HEK293T (cell line): ENCODE measurements around the gene GCM1.

ENCODE experiments used
- CTCF ChIA-PET: fragments of 350-600 bp; formaldehyde crosslinking; extraction: SDS; loops from one replicate; lab custom pipeline; 2021; ENCODE audit warnings: antibody characterized with exemption, inconsistent platforms; lab: Yijun Ruan, JAX
- POLR2A ChIA-PET: fragments of 350-600 bp; formaldehyde crosslinking; extraction: SDS; loops from one replicate; lab custom pipeline; 2020; ENCODE audit warnings: antibody characterized with exemption, inconsistent platforms; lab: Yijun Ruan, JAX
- DNase-seq: peaks from one replicate; pipeline ENCODE4 v3.0.0; 2012; ENCODE audit warnings: mixed read lengths; ENCODE audit errors: extremely low spot score
- ARNT ChIP-seq: fragments of 450-650 bp; IDR thresholded peaks from 2 replicates; pipeline ENCODE4 v1.6.1; 2017; ENCODE audit warnings: mild to moderate bottlenecking
- BHLHE40 ChIP-seq: fragments of 450-650 bp; IDR thresholded peaks from 2 replicates; pipeline ENCODE4 v1.6.1; 2016; ENCODE audit warnings: mild to moderate bottlenecking, moderate library complexity, borderline replicate concordance
- CTBP1 ChIP-seq: fragments of 450-650 bp; IDR thresholded peaks from 2 replicates; pipeline ENCODE4 v1.6.1; 2016; ENCODE audit warnings: borderline replicate concordance
- ELF4 ChIP-seq: fragments of 450-650 bp; IDR thresholded peaks from 2 replicates; pipeline ENCODE4 v1.6.1; 2017; ENCODE audit warnings: antibody characterized with exemption
- FOXA1 ChIP-seq: fragments of 450-650 bp; IDR thresholded peaks from 2 replicates; pipeline ENCODE4 v1.6.1; 2016; ENCODE audit warnings: mild to moderate bottlenecking
- FOXK2 ChIP-seq: fragments of 450-650 bp; IDR thresholded peaks from 2 replicates; pipeline ENCODE4 v1.6.1; 2016; ENCODE audit warnings: mild to moderate bottlenecking
- FOXM1 ChIP-seq: fragments of 450-650 bp; IDR thresholded peaks from 2 replicates; pipeline ENCODE4 v1.6.1; 2017; ENCODE audit warnings: mild to moderate bottlenecking, borderline replicate concordance
- HDGF ChIP-seq: fragments of 450-650 bp; IDR thresholded peaks from 2 replicates; pipeline ENCODE4 v1.6.1; 2017; ENCODE audit warnings: antibody characterized with exemption, borderline replicate concordance
- L3MBTL2 ChIP-seq: fragments of 450-650 bp; conservative IDR thresholded peaks from 2 replicates; pipeline ENCODE4 v1.6.1; 2016; ENCODE audit warnings: mild to moderate bottlenecking
- LEF1 ChIP-seq: fragments of 450-650 bp; IDR thresholded peaks from 2 replicates; pipeline ENCODE4 v1.6.1; 2017; ENCODE audit warnings: mild to moderate bottlenecking, borderline replicate concordance
- NFRKB ChIP-seq: fragments of 450-650 bp; IDR thresholded peaks from 2 replicates; pipeline ENCODE4 v1.6.1; 2016; ENCODE audit warnings: mild to moderate bottlenecking, moderate library complexity
- PKNOX1 ChIP-seq: fragments of 450-650 bp; IDR thresholded peaks from 2 replicates; pipeline ENCODE4 v1.6.1; 2016
- SP1 ChIP-seq: fragments of 450-650 bp; IDR thresholded peaks from 2 replicates; pipeline ENCODE4 v1.6.1; 2017
- SUZ12 ChIP-seq: fragments of 450-650 bp; IDR thresholded peaks from 2 replicates; pipeline ENCODE4 v1.6.1; 2016; ENCODE audit warnings: mild to moderate bottlenecking
- TARDBP ChIP-seq: fragments of 450-650 bp; IDR thresholded peaks from 2 replicates; pipeline ENCODE4 v1.6.1; 2016
- ZNF384 ChIP-seq: fragments of 450-650 bp; IDR thresholded peaks from 2 replicates; pipeline ENCODE4 v1.6.1; 2016

The GCM1 gene

GRCh38 chr6:53103993-53104675 lies 44.5 kb downstream of the GCM1 start:
- ChIA-PET CTCF (interaction anchor here (0.6 kb wide), 1 partner anchor 23 kb away, joined by 4 read pairs; no protein-coding TSS in a partner anchor), POLR2A (no interaction called here)

GRCh38 chr6:53101006-53101405 lies 47.6 kb downstream of the GCM1 start:
- ChIA-PET POLR2A (no interaction called here), CTCF (no interaction called here)
- TF ChIP-seq ARNT (no peak), PKNOX1 (no peak), HDGF (no peak), NFRKB (no peak), ELF4 (no peak), SUZ12 (no peak), FOXM1 (no peak), SP1 (no peak), BHLHE40 (no peak), TARDBP (no peak), L3MBTL2 (no peak), LEF1 (no peak), ZNF384 (no peak)
- no peak for DNase-seq

More at GRCh38 chr6:53103993-53104675, 44.5 kb downstream of the GCM1 start:
- DNase-seq, result no peak
- TF ChIP-seq PKNOX1 (no peak), SUZ12 (no peak), FOXK2 (no peak), HDGF (no peak), ZNF384 (no peak), FOXA1 (no peak), BHLHE40 (no peak), SP1 (no peak), ELF4 (no peak), ARNT (no peak)

GRCh38 chr6:53100561-53100960 lies 48.1 kb downstream of the GCM1 start:
- ChIA-PET POLR2A (no interaction called here), CTCF (no interaction called here)
- DNase-seq, result no peak

GRCh38 chr6:53095716-53096115 lies 52.9 kb downstream of the GCM1 start:
- CTCF ChIA-PET, result no interaction called here
- DNase-seq, result no peak
- TF ChIP-seq FOXM1 (no peak), ZNF384 (no peak), FOXK2 (no peak), HDGF (no peak)
- POLR2A ChIA-PET, result no interaction called here

More at GRCh38 chr6:53100561-53100960, 48.1 kb downstream of the GCM1 start:
- TF ChIP-seq SP1 (no peak), SUZ12 (no peak), ZNF384 (no peak), BHLHE40 (no peak), FOXA1 (no peak), LEF1 (no peak), ARNT (no peak), HDGF (no peak), FOXK2 (no peak), TARDBP (no peak), PKNOX1 (no peak), FOXM1 (no peak), ELF4 (no peak), NFRKB (no peak)

GRCh38 chr6:53095270-53095669 lies 53.4 kb downstream of the GCM1 start:
- CTCF ChIA-PET, result no interaction called here
- TF ChIP-seq CTBP1 (no peak), LEF1 (no peak), FOXK2 (no peak), TARDBP (no peak), L3MBTL2 (no peak), ARNT (no peak), PKNOX1 (no peak), SUZ12 (no peak), FOXM1 (no peak), FOXA1 (no peak), BHLHE40 (no peak), ELF4 (no peak), ZNF384 (no peak)
- POLR2A ChIA-PET, result no interaction called here
- no peak for DNase-seq

- DNase-seq, result no peak
- CTCF ChIA-PET, result no interaction called here
- POLR2A ChIA-PET, result no interaction called here
- TF ChIP-seq FOXA1 (no peak), HDGF (no peak), LEF1 (no peak), ZNF384 (no peak), ELF4 (no peak), FOXM1 (no peak)
Observed at GRCh38 chr6:53090576-53090975, 58.1 kb downstream of the GCM1 start.
